Epithelial cell of esophagus (primary cell): ENCODE data around the gene STIMATE.
A peak's percentile ranks its signal among the peaks of the same experiment; 100 is the strongest.

ENCODE experiments used
- DNase-seq: peaks from one replicate; pipeline ENCODE4 v3.0.0; 2010; ENCODE audit warnings: low read depth
- H3K4me3 ChIP-seq: 2 replicates; pipeline ENCODE4 v1.5.1; 2011; ENCODE audit warnings: mild to moderate bottlenecking, low read length, control low read depth
- TF ChIP-seq, protein P1 (sequence below): IDR thresholded peaks from 2 replicates; pipeline ENCODE4 v1.5.1; 2011; ENCODE audit warnings: low read depth, mild to moderate bottlenecking, low read length, control low read depth, inconsistent platforms; ENCODE audit not compliant: insufficient read depth; ENCODE audit errors: missing control alignments

Gene STIMATE

GRCh38 chr3:52834871-52835501, 62.4 kb downstream of the STIMATE start, which contains the start of gene MUSTN1:
Gene MUSTN1, minus strand, starts transcription at chr3:52835019. Its CDS starts 71 bp downstream, at chr3:52834948.
- DNase-seq = no peak
- TF ChIP-seq, protein P1, sequence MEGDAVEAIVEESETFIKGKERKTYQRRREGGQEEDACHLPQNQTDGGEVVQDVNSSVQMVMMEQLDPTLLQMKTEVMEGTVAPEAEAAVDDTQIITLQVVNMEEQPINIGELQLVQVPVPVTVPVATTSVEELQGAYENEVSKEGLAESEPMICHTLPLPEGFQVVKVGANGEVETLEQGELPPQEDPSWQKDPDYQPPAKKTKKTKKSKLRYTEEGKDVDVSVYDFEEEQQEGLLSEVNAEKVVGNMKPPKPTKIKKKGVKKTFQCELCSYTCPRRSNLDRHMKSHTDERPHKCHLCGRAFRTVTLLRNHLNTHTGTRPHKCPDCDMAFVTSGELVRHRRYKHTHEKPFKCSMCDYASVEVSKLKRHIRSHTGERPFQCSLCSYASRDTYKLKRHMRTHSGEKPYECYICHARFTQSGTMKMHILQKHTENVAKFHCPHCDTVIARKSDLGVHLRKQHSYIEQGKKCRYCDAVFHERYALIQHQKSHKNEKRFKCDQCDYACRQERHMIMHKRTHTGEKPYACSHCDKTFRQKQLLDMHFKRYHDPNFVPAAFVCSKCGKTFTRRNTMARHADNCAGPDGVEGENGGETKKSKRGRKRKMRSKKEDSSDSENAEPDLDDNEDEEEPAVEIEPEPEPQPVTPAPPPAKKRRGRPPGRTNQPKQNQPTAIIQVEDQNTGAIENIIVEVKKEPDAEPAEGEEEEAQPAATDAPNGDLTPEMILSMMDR = no peak

GRCh38 chr3:52833202-52833601, 64.1 kb downstream of the STIMATE start:
- TF ChIP-seq, protein P1 = no peak
- DNase-seq = no peak
- no peak overlapping the region for H3K4me3 ChIP-seq

More at GRCh38 chr3:52834871-52835501, 62.4 kb downstream of the STIMATE start, which contains the start of gene MUSTN1:
- H3K4me3 ChIP-seq = no peak within 1 kb of the TSS

DNA sequence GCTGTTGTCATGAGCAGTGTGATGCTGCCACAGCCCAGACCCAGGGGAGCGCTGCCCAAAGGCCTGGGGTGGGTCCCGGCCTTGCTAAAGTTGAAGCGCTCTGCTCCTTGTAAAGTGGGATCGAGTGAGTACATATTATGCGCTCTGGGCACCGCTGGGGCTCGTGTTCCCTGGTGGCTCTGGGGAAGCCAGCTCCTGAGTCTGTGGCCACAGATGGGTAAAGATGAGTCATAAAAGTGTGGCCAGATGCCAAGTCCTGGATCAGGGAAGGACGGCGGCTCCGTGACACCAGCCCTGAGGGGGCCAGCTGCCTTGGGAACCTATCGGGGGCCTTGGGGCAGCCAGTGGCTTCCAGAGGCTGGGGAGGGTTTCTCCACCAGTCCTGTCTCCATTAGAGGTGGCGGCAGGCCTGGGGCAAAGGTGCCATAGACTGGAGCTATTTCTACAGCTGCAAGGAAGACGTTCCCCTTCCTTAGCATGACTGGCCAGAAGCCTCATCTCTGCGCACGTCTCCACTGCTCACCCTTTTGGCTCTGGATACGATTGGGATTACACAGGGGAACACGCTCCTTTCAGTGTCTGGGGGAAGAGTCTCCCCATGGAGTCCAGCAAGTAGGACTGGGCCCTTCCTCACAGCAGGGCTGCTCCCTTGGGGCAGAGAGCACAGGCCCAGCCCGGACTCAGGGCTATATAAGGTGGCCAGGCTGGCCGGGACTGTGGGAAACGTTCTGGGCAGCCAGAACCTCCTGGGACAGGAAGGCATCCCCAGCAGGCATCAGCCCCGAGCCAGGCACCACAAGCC, 65.6 kb downstream of the STIMATE start:
- TF ChIP-seq, protein P1 = no peak
- DNase-seq = peak; percentile 76
- no peak overlapping the region for H3K4me3 ChIP-seq

DNA sequence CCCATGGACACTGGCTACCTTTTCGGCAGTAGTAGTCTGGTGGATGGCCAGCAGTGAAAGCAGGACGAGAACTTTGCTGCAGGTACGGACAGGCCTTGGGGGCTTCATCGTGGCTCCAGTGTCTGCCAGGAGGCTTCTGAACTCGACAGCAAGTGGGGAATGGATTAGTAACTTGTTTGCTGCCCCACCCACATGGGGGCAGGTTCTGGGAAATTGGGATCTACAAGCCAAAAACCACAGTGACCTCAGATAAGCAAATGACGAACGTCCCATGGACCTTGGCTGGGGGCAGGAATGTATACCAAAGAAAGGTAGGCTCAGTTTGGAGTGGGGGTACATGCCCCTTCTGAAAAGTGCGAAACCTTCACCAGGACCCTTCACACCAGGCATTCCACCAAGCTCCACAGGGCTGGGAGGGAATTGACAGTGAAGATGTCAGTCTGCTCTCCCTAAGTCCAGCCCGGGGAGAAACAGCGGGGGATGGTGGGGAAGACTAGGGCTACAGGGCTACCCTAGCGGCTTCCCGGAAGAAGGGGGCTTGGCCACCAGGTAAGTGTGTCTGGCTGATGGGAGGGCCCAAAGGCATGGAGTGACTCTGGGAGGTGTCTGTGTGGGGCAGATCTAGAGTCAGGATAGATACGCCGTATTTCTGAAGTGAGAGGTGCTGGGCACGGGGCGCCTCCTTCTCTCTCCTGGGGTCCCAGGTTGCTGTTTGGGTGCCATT, 66.7 kb downstream of the STIMATE start, which contains the start of gene ITIH4:
Gene ITIH4, minus strand, starts transcription at position 138 of the 724 bp plus-strand sequence. Its CDS starts 30 bp downstream, at position 108.
- H3K4me3 ChIP-seq = no peak within 1 kb of the TSS
- TF ChIP-seq, protein P1 = no peak
- DNase-seq = no peak

GRCh38 chr3:52829906-52830463, 67.4 kb downstream of the STIMATE start:
- H3K4me3 ChIP-seq = no peak overlapping the region
- DNase-seq = no peak
- TF ChIP-seq, protein P1 = no peak

GRCh38 chr3:52829482-52829881, 67.9 kb downstream of the STIMATE start:
- no peak for DNase-seq
- H3K4me3 ChIP-seq = no peak overlapping the region
- TF ChIP-seq, protein P1 = no peak
